TTC549 (cell line): ENCODE data around the gene TMEM170B.

Experiments used
- FAIRE-seq: peaks from 2 replicates; lab custom pipeline; 2012; peaks lifted over from hg19 to GRCh38; lab: Jason Lieb, UNC

TMEM170B gene

GRCh38 chr6:11586117-11586516 lies 48.6 kb downstream of the TMEM170B start:
- FAIRE-seq, result peak; percentile 96

GRCh38 chr6:11586536-11586935 lies 49.0 kb downstream of the TMEM170B start:
- no peak for FAIRE-seq

- no peak for FAIRE-seq
Observed at GRCh38 chr6:11589261-11589660, 51.7 kb downstream of the TMEM170B start.

GRCh38 chr6:11592294-11592906 lies 54.9 kb downstream of the TMEM170B start:
- no peak for FAIRE-seq

DNA sequence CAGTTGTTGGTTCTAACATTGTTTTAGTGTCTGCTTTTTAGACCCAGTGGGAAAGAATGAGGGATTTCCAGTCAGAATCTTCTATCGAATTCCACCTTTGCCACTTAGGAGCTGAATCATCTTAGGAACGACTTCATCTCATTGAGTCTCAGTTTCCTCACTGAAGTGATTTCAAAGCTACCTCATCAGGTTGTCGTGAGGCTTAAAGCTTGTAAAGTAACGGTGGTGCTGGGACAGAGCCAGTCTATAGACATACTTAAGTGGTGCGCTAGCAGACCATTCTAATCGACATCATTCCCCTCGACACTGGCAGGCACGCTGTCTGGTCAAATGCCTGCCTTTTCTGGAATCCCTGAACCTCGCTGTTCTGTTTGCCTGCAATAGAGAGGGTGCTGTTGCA lies 55.5 kb downstream of the TMEM170B start:
- no peak for FAIRE-seq

- no peak for FAIRE-seq
Observed at GRCh38 chr6:11595903-11596302, 58.4 kb downstream of the TMEM170B start.

- FAIRE-seq, result no peak
Observed at GRCh38 chr6:11596640-11597237, 59.2 kb downstream of the TMEM170B start.

- FAIRE-seq, result no peak
Observed at GRCh38 chr6:11598687-11599086, 61.1 kb downstream of the TMEM170B start.

GRCh38 chr6:11600251-11600650 lies 62.7 kb downstream of the TMEM170B start:
- no peak for FAIRE-seq

- FAIRE-seq, result no peak
Observed at GRCh38 chr6:11601776-11602605, 64.4 kb downstream of the TMEM170B start.

DNA sequence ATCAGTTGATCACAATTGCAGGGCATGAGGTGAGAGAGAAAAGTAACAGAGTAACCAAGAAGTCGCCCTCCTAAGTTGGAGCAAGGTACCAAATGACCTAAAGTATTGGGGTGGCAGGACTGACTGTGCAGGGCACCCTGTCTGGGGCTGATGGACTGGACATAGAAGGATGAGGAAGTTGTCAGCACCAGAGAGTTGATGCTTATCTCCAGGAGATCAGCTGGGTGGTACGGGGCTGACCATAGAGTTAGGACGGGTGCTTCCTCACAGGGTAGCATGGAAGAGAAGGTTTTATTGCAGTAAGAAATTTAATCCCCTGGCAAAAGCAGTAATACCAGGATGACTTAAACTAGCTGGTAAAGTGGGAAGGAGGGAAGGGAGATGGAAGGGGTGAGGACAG lies 66.7 kb downstream of the TMEM170B start:
- no peak for FAIRE-seq

- no peak for FAIRE-seq
Observed at GRCh38 chr6:11604836-11605506, 67.4 kb downstream of the TMEM170B start.

GRCh38 chr6:11605507-11605905 lies 68.0 kb downstream of the TMEM170B start:
- peak; percentile 96 for FAIRE-seq

- FAIRE-seq, result peak; percentile 97
Observed at GRCh38 chr6:11606332-11606731, 68.8 kb downstream of the TMEM170B start.

- no peak for FAIRE-seq
Observed at GRCh38 chr6:11607383-11607782, 69.8 kb downstream of the TMEM170B start.

DNA sequence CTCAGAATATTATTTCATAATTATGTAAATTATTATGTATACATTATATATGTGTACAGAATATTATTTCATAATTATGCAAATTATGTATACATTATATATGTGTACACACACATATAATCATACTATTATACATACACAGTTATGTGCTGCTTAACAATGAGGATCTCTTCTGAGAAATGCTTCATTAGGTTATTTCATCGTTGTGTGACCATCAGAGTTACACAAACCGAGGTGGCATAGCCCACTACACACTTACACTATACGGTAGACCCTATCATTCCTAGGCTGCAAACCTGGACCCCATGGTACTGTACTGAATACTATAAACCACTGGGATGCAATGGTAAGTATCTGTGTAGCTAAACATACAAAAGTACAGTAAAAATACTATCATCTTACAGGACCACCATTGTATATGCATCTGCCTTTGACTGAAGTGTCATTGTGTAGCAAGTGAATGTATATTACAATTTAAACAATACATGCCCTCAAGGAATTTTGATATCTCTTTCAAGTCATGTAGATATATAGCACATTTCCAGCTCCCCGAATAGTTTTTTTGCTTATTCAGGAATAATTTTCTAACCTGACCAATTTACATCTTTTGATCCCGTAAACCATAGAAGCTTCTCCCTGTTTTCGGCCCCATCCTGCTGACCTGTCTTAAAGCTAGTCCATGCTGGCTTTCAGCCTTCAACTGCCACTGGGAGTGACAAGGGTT lies 71.2 kb downstream of the TMEM170B start:
- no peak for FAIRE-seq

- peak; percentile 100 for FAIRE-seq
Observed at GRCh38 chr6:11609324-11610071, 71.9 kb downstream of the TMEM170B start.

DNA sequence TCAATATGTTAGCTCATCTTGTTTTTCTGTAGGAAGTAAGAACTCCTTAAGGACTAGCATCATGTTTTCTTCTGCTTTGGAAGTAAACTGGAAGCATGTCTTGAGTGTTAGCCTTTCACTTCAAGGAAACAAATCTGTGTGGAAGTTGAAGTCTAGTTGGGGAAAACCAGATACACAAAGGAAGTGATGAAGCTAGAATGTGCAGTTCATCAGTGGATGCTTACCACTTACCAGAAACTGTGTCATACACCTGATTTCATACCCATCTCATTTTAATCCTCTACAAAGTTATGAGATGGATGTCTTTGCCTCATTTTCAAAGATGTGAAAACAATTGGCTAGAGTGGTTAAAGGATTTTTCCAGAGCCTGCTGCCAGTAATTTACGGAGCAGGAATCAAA lies 75.8 kb downstream of the TMEM170B start:
- no peak for FAIRE-seq

GRCh38 chr6:11613858-11614257 lies 76.3 kb downstream of the TMEM170B start:
- peak; percentile 97 for FAIRE-seq

DNA sequence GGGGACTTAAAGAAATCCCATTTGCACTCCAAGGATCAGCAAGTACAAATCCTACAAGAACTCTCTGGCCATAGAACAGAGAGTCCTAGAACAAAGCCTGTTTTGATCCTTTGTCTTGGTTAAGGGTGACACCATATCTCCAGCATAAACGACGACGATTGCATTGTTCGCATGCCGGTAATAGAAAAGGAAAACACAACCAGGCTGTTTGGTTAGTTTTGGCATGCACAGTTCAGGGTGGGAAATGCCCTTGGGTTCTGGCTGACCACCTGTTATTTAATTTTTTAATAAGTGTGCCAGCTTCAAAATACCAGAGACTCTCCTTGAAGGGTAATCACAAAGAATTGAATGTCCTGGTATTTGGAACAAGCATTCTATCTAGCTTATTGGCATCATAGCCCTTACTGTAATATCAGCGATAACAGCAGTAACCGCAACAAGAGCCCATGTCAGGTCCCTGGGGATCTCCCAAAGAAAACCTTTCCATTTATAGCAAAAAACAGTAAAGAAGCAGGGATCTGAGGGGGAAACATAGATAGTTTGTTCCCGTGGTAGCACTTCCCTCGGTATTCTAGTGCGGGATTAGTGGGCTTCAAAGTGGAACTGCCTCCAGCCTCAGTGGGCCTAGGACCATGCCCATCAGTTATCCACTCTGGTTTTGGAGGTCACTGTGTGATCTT lies 77.1 kb downstream of the TMEM170B start:
- no peak for FAIRE-seq

DNA sequence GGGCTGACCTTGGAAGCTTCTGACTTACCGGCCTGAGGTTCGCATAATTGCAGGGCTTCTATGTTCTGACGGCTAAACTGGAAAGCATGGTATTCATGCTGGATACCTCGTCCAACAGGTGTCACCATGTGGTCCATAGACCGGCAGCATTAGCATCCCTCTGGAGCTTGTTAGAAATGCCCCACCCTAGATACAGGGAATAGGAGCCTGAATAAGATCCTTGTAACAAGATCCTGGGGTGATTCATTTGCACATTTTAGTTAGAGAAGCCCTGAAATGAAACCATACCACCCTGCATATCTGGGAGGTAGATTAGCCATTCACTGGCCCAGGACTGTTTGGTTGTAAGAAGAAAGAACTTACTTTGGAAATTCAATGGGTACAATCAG lies 77.7 kb downstream of the TMEM170B start:
- no peak for FAIRE-seq
